ENCODE results near the gene TPP2.

TPP2 gene

DNA sequence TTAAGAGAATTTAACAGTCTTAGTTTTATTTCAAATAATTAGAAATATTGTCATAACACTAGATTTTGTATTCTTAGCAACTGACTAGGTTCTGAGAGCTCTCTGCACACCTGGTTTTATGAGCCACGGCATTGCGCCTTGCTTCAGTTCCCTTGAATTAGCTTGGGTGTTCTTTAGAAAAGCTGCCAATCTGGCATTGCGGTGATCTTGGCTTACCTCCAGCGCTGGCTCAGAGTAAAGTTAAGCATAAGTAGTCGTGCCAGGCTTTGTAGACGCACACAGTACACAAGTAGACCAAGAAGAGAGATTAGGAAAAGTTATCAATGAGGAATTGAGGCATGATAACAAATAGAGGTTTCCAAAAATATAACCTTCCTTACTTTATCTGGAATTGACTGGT lies 45.7 kb downstream of the TPP2 start:
- no peak overlapping the region for H4K8ac ChIP-seq (ENCODE audit: low read depth, low read length)
- no peak overlapping the region for H2BK15ac ChIP-seq (ENCODE audit: low read length)
- H4K91ac ChIP-seq (ENCODE audit: low read depth, low read length, poor library complexity) = no peak overlapping the region
- no peaks in the 10 kb centered on the region for H3K4me1 ChIP-seq (ENCODE audit: control insufficient read depth in 2 of 2, insufficient read depth in 1 of 2, low read depth in 1 of 2, low read length in 2 of 2)
- no peak overlapping the region for H2AK5ac ChIP-seq (ENCODE audit: low read depth, low read length)
- no peak overlapping the region for H3K9ac ChIP-seq (ENCODE audit: low read depth, low read length, poor library complexity)
- no peak overlapping the region for H3K18ac ChIP-seq (ENCODE audit: low read length)
- no CpG with 5 or more reads among the region's 6 CpGs for WGBS, 2 donors (ENCODE audit: extremely low coverage in 2 of 2, insufficient read length in 2 of 2, insufficient replicate concordance in 1 of 2)
- no peak overlapping the region for H3K4me2 ChIP-seq (ENCODE audit: insufficient read depth, low read length, poor library complexity, severe bottlenecking)
- no peaks in the 10 kb centered on the region for H3K79me1 ChIP-seq (ENCODE audit: low read depth, low read length)
- no peaks in the 10 kb centered on the region for H3K27me3 ChIP-seq (ENCODE audit: control insufficient read depth in 3 of 3, insufficient read depth in 3 of 3, low read depth in 1 of 3, low read length in 3 of 3)
- H3K36me3 ChIP-seq (replicated peaks in 1 of 2; ENCODE audit: control insufficient read depth in 2 of 2, insufficient read depth in 2 of 2, low read length in 2 of 2) = peaks cover 17 to 100% of the 10 kb centered on the region in 2 donors
- H3K14ac ChIP-seq (ENCODE audit: low read length) = no peak overlapping the region
- H2BK5ac ChIP-seq (ENCODE audit: low read length) = no peak overlapping the region
- H3K4me3 ChIP-seq (ENCODE audit: low read length in 2 of 2) = no peak overlapping the region
- no peak for DNase-seq (ENCODE audit: low spot score)
- no peak overlapping the region for H2AFZ ChIP-seq (ENCODE audit: low read length)
- H3K23ac ChIP-seq (ENCODE audit: low read depth, low read length, poor library complexity) = no peak overlapping the region
- no peak overlapping the region for H2BK120ac ChIP-seq (ENCODE audit: low read depth, low read length)
- H3K9me3 ChIP-seq (replicated peaks in 1 of 2; ENCODE audit: control insufficient read depth in 2 of 2, insufficient read depth in 1 of 2, low read depth in 1 of 2, low read length in 2 of 2) = no peaks in the 10 kb centered on the region
- H3K4ac ChIP-seq (ENCODE audit: low read length) = no peak overlapping the region
- H2BK12ac ChIP-seq (ENCODE audit: low read length) = no peak overlapping the region
- no peak overlapping the region for H3K27ac ChIP-seq (replicated peaks; ENCODE audit: low read length)

DNA sequence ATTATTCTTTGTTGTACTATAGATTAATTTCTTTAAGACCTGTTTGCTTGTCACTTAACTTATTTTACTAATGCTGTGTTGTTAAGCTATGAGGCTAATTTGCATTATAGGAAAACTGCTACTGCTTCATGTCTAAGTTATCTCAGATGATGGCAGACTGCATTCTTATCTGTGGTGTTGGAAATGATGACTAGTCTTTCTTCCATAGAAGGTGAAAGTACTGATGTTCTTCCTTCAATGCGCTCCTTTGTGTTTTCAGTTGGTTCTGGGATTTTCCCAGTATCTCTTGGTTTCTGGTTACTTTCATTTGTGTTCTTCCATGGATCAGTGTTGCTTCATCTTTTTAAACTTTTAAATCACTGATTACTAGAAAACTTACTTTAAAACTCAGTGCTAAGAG lies 46.9 kb downstream of the TPP2 start:
- no CpG with 5 or more reads among the region's 1 CpG for WGBS, 2 donors (ENCODE audit: extremely low coverage in 2 of 2, insufficient read length in 2 of 2, insufficient replicate concordance in 1 of 2)
- H3K23ac ChIP-seq (ENCODE audit: low read depth, low read length, poor library complexity) = no peak overlapping the region

DNA sequence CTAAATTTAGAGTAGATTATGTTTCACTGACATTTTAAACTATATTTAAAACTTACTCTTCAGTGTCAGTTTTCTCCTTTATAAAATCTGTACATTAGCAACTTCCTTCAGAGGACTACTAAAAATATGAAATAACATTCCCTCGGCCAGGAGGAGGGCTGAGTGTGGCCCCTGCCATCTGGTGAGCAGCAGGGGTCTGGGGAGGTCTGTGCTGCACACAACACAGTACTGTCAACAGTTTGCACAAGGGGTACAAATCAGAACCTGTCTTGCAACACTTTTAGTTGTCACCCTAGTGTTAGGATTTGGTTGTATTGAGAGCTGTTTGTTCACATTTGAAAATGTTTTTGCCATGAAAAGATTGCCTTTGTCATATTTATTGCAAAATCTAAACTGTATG lies 48.9 kb downstream of the TPP2 start:
- no CpG with 5 or more reads among the region's 1 CpG for WGBS, 2 donors (ENCODE audit: extremely low coverage in 2 of 2, insufficient read length in 2 of 2, insufficient replicate concordance in 1 of 2)

More for the DNA sequence above, 46.9 kb downstream of the TPP2 start:
- Histone ChIP-seq H3K9ac (ENCODE audit: low read depth, low read length, poor library complexity) (no peak overlapping the region), H3K4me1 (ENCODE audit: control insufficient read depth in 2 of 2, insufficient read depth in 1 of 2, low read depth in 1 of 2, low read length in 2 of 2) (no peaks in the 10 kb centered on the region), H2BK120ac (ENCODE audit: low read depth, low read length) (no peak overlapping the region), H4K8ac (ENCODE audit: low read depth, low read length) (no peak overlapping the region), H3K18ac (ENCODE audit: low read length) (no peak overlapping the region), H3K79me1 (ENCODE audit: low read depth, low read length) (no peaks in the 10 kb centered on the region), H3K4me2 (ENCODE audit: insufficient read depth, low read length, poor library complexity, severe bottlenecking) (no peak overlapping the region), H2AFZ (ENCODE audit: low read length) (no peak overlapping the region), H3K27ac (replicated peaks; ENCODE audit: low read length) (no peak overlapping the region), H2BK12ac (ENCODE audit: low read length) (no peak overlapping the region), H3K14ac (ENCODE audit: low read length) (no peak overlapping the region), H3K36me3 (replicated peaks in 1 of 2; ENCODE audit: control insufficient read depth in 2 of 2, insufficient read depth in 2 of 2, low read length in 2 of 2) (peaks cover 22 to 100% of the 10 kb centered on the region in 2 donors), H2BK15ac (ENCODE audit: low read length) (no peak overlapping the region), H2AK5ac (ENCODE audit: low read depth, low read length) (no peak overlapping the region), H4K91ac (ENCODE audit: low read depth, low read length, poor library complexity) (no peak overlapping the region), H3K27me3 (ENCODE audit: control insufficient read depth in 3 of 3, insufficient read depth in 3 of 3, low read depth in 1 of 3, low read length in 3 of 3) (no peaks in the 10 kb centered on the region), H2BK5ac (ENCODE audit: low read length) (no peak overlapping the region), H3K9me3 (replicated peaks in 1 of 2; ENCODE audit: control insufficient read depth in 2 of 2, insufficient read depth in 1 of 2, low read depth in 1 of 2, low read length in 2 of 2) (no peaks in the 10 kb centered on the region), H3K4me3 (ENCODE audit: low read length in 2 of 2) (no peak overlapping the region), H3K4ac (ENCODE audit: low read length) (no peak overlapping the region)
- no peak for DNase-seq (ENCODE audit: low spot score)

DNA sequence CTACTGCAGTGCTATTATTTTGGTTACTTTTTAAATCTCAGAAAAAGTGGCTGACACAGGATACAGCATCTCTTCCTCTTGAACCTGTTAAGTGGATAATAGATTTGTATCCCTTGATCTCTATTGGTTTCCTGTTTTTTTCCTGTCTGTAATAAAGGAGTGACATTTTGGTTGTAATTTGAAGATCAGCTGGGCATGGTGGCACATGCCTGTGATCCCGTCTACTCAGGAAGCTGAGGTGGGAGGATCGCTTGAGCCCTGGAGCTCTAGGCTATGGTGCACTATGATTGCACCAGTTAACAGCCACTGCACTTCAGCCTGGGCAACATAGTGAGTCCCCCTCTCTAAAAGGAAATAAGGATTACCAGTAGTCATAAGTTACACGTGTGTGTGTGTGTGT lies 51.3 kb downstream of the TPP2 start:
- Histone ChIP-seq H2AK5ac (ENCODE audit: low read depth, low read length) (no peak overlapping the region), H4K8ac (ENCODE audit: low read depth, low read length) (no peak overlapping the region), H3K79me1 (ENCODE audit: low read depth, low read length) (no peaks in the 10 kb centered on the region), H3K4me2 (ENCODE audit: insufficient read depth, low read length, poor library complexity, severe bottlenecking) (no peak overlapping the region), H3K4ac (ENCODE audit: low read length) (no peak overlapping the region), H2BK120ac (ENCODE audit: low read depth, low read length) (no peak overlapping the region), H3K23ac (ENCODE audit: low read depth, low read length, poor library complexity) (no peak overlapping the region), H3K9me3 (replicated peaks in 1 of 2; ENCODE audit: control insufficient read depth in 2 of 2, insufficient read depth in 1 of 2, low read depth in 1 of 2, low read length in 2 of 2) (no peaks in the 10 kb centered on the region), H3K27ac (replicated peaks; ENCODE audit: low read length) (no peak overlapping the region), H3K14ac (ENCODE audit: low read length) (no peak overlapping the region), H3K9ac (ENCODE audit: low read depth, low read length, poor library complexity) (no peak overlapping the region), H3K18ac (ENCODE audit: low read length) (no peak overlapping the region), H2BK5ac (ENCODE audit: low read length) (no peak overlapping the region), H3K4me3 (ENCODE audit: low read length in 2 of 2) (no peak overlapping the region), H3K27me3 (ENCODE audit: control insufficient read depth in 3 of 3, insufficient read depth in 3 of 3, low read depth in 1 of 3, low read length in 3 of 3) (no peaks in the 10 kb centered on the region), H3K4me1 (ENCODE audit: control insufficient read depth in 2 of 2, insufficient read depth in 1 of 2, low read depth in 1 of 2, low read length in 2 of 2) (no peaks in the 10 kb centered on the region), H2AFZ (ENCODE audit: low read length) (no peak overlapping the region), H2BK15ac (ENCODE audit: low read length) (no peak overlapping the region), H3K36me3 (replicated peaks in 1 of 2; ENCODE audit: control insufficient read depth in 2 of 2, insufficient read depth in 2 of 2, low read length in 2 of 2) (peaks cover 17 to 97% of the 10 kb centered on the region in 2 donors), H2BK12ac (ENCODE audit: low read length) (no peak overlapping the region), H4K91ac (ENCODE audit: low read depth, low read length, poor library complexity) (no peak overlapping the region)
- no CpG with 5 or more reads among the region's 3 CpGs for WGBS, 2 donors (ENCODE audit: extremely low coverage in 2 of 2, insufficient read length in 2 of 2, insufficient replicate concordance in 1 of 2)
- no peak for DNase-seq (ENCODE audit: low spot score)

More for the DNA sequence above, 48.9 kb downstream of the TPP2 start:
- no peak overlapping the region for H3K14ac ChIP-seq (ENCODE audit: low read length)
- H3K4me1 ChIP-seq (ENCODE audit: control insufficient read depth in 2 of 2, insufficient read depth in 1 of 2, low read depth in 1 of 2, low read length in 2 of 2) = no peaks in the 10 kb centered on the region
- no peak overlapping the region for H2BK12ac ChIP-seq (ENCODE audit: low read length)
- no peak overlapping the region for H3K23ac ChIP-seq (ENCODE audit: low read depth, low read length, poor library complexity)
- no peak for DNase-seq (ENCODE audit: low spot score)
- no peak overlapping the region for H2BK120ac ChIP-seq (ENCODE audit: low read depth, low read length)
- H3K27ac ChIP-seq (replicated peaks; ENCODE audit: low read length) = no peak overlapping the region
- H3K79me1 ChIP-seq (ENCODE audit: low read depth, low read length) = no peaks in the 10 kb centered on the region
- H2BK15ac ChIP-seq (ENCODE audit: low read length) = no peak overlapping the region
- no peak overlapping the region for H2AFZ ChIP-seq (ENCODE audit: low read length)
- H4K8ac ChIP-seq (ENCODE audit: low read depth, low read length) = no peak overlapping the region
- H3K27me3 ChIP-seq (ENCODE audit: control insufficient read depth in 3 of 3, insufficient read depth in 3 of 3, low read depth in 1 of 3, low read length in 3 of 3) = no peaks in the 10 kb centered on the region
- no peaks in the 10 kb centered on the region for H3K9me3 ChIP-seq (replicated peaks in 1 of 2; ENCODE audit: control insufficient read depth in 2 of 2, insufficient read depth in 1 of 2, low read depth in 1 of 2, low read length in 2 of 2)
- no peak overlapping the region for H4K91ac ChIP-seq (ENCODE audit: low read depth, low read length, poor library complexity)
- H3K4ac ChIP-seq (ENCODE audit: low read length) = no peak overlapping the region
- no peak overlapping the region for H2AK5ac ChIP-seq (ENCODE audit: low read depth, low read length)
- peaks cover 19 to 100% of the 10 kb centered on the region in 2 donors for H3K36me3 ChIP-seq (replicated peaks in 1 of 2; ENCODE audit: control insufficient read depth in 2 of 2, insufficient read depth in 2 of 2, low read length in 2 of 2)
- no peak overlapping the region for H3K18ac ChIP-seq (ENCODE audit: low read length)
- H2BK5ac ChIP-seq (ENCODE audit: low read length) = no peak overlapping the region
- no peak overlapping the region for H3K4me2 ChIP-seq (ENCODE audit: insufficient read depth, low read length, poor library complexity, severe bottlenecking)
- no peak overlapping the region for H3K9ac ChIP-seq (ENCODE audit: low read depth, low read length, poor library complexity)
- no peak overlapping the region for H3K4me3 ChIP-seq (ENCODE audit: low read length in 2 of 2)

Measured in neuronal stem cell (in vitro differentiated cells).